Ovary (tissue), 3 donors: ENCODE data around the gene TMTC4.

Experiments used
- CTCF ChIP-seq, 3 donors: fragments of 450-650 bp in 2 of 3; fragments of 200-600 bp in 1 of 3; IDR thresholded peaks; one replicate each; pipeline versions ENCODE4 v1.5.1 to v1.8.0; 2016 to 2022; ENCODE audit warnings: antibody characterized with exemption in 3 of 3, mild to moderate bottlenecking in 1 of 3
- EP300 ChIP-seq: sonication (generic); formaldehyde crosslinking; IDR thresholded peaks from one replicate; pipeline ENCODE4 v1.6.1; 2017; ENCODE audit warnings: antibody characterized with exemption
- POLR2A ChIP-seq: fragments of 450-650 bp; IDR thresholded peaks from one replicate; pipeline ENCODE4 v1.6.1; 2017; ENCODE audit warnings: antibody characterized with exemption, mild to moderate bottlenecking, moderate library complexity
- donor health status: DM: no; HTN: no; CAD: no.

DNA sequence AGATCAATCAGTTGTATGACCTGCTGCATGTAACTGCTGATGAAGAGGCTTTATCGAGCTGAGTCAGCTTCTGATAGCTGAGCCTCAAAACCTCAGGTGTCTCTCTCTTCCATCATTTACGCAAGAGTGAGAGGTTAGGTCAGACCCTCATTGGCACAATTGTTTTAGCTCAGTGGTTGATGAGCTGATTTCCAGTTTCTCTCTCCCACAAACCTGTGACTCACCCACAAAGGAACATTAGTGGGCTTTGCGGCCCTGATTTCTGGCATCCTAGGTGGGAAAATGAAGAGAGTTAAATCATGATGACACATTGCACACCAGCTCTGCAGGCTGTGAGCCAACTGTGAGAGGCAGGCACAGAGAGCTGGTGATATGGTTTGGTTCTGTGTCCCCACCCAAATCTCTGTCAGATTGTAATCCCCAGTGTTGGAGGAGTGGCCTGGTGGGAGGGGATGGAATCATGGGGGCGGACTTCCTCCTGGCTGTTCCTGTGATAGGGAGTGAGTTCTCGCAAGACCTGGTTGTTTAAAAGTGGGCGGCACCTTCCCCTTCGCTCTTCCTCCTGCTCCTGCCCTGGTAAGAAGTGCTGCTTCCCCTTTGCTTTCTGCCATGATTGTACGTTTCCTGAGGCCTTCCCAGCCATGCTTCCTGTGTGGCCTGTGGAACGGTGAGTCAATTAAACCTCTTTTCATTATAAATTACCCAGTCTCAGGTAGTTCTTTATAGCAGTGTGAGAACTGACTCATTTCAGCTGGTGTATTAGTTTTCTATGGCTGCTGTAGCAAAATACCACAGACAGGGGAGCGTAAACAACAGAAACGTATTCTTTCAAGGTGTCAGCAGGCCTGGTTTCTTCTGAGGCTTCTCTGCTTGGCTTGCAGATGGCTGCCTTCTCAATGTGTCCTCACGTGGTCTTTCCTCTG lies 33.5 kb upstream of the TMTC4 start:
- TF ChIP-seq CTCF (IDR thresholded peaks at IDR 0.05) = no peak
- TF ChIP-seq POLR2A = no peak
- TF ChIP-seq EP300 = no peak
